NCI-H460 (cell line): ENCODE measurements around the gene INTS6. TPM values are rescaled to one million over a fixed set of nuclear protein-coding genes. Genes with fewer than 3 reads are reported as not detected.

ENCODE experiments used
- DNase-seq: peaks from one replicate; pipeline ENCODE4 v3.0.0-alpha.2; 2016; ENCODE audit warnings: low read depth; ENCODE audit errors: extremely low read depth
- total RNA-seq: library from RNA; depleted of rRNA; stranded (reverse); fragments of >200 nt; shearing (Covaris generic); gene quantifications from 2 replicates; pipeline ENCODE4 v1.2.3, GENCODE V29; 2014

INTS6 gene
- total RNA-seq, 1 experiment from 2014 or later: 75.1 TPM

GRCh38 chr13:51355217-51355616, 97.6 kb downstream of the INTS6 start:
- DNase-seq: no peak

GRCh38 chr13:51349016-51349415, 103.8 kb downstream of the INTS6 start:
- DNase-seq: no peak

DNA sequence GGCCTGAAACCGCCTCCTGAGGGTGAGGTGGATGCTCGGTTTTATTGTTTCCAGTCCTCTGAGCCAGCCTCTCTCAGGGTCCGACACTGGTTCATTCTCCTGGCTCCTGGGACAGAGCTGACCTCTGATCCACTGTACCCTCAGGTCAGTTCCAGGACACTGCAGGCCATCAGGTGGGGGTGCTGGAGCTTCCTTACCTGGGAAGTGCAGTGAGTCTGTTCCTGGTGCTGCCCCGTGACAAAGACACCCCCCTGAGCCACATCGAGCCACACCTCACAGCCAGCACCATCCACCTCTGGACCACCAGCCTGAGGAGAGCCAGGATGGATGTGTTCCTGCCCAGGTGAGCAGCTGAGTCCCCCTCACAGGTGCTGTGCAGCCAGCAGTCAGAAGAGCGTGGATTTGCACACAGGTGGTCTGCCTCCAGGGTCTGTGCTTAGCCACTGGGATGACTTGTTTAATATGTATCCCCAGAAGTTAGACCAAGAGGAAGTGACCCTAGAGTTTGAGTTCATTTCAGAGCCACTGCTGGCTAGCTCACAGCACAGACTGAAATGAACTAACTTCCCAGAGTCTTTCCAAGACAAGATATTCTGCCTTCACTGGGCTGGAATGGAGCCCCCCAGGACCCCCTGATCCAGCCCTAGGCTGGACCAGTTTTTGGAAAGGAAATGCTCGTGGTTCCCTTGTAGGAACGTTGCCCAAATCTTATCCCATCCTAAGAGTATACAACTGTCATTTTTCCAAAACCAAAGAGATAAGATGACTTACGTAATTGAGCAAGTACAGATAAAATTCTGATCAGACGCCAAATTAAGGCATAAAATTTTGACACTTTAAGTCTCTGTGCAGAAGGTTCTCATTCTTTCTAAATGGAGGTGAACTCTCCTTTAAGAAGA, 104.5 kb downstream of the INTS6 start:
- no peak for DNase-seq

- no peak for DNase-seq
These were observed 105.7 kb downstream of the INTS6 start for GRCh38 chr13:51347099-51347498.

DNA sequence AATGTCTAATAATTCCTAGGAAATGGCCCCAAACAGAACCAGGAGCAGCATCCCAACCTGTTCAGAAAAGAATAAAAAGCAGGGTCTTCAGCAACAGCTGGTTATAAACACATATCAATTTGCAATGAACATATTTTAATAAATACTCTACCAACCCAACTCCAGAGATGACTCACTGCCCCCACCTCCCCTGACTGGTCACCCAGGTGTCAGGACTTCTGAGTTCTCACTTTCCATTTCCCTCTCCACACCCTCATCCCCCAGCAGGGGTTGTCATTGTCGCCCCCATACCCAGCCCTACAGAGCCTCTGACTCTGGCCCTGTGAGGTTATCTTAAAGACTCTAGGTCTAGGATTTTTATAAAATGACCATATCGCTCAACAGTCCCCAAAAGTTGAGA, 106.4 kb downstream of the INTS6 start:
- DNase-seq: no peak

GRCh38 chr13:51343475-51343874, 109.4 kb downstream of the INTS6 start:
- no peak for DNase-seq

- DNase-seq: no peak
These were observed 110.1 kb downstream of the INTS6 start for GRCh38 chr13:51342706-51343105.

DNA sequence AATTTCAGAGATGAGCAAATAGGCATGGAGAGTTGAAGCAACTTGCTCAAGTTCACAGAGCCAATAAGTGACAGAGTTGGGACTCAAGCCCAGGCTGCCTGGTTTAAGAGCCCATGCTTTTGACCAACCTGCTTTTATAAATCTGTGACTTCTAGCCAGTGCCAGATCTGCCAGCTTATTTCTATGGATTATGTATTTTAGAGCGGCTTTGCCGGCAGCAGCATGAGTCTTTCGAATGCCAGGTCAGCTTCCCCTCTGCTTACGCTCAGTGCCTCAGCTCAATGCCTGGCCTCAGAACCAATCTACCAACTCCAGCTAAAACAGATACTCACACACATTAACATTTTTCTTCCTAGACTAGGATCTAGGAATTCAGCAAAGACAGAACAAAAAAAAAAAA, 111.0 kb downstream of the INTS6 start:
- no peak for DNase-seq

GRCh38 chr13:51341232-51341631, 111.6 kb downstream of the INTS6 start:
- DNase-seq: no peak

DNA sequence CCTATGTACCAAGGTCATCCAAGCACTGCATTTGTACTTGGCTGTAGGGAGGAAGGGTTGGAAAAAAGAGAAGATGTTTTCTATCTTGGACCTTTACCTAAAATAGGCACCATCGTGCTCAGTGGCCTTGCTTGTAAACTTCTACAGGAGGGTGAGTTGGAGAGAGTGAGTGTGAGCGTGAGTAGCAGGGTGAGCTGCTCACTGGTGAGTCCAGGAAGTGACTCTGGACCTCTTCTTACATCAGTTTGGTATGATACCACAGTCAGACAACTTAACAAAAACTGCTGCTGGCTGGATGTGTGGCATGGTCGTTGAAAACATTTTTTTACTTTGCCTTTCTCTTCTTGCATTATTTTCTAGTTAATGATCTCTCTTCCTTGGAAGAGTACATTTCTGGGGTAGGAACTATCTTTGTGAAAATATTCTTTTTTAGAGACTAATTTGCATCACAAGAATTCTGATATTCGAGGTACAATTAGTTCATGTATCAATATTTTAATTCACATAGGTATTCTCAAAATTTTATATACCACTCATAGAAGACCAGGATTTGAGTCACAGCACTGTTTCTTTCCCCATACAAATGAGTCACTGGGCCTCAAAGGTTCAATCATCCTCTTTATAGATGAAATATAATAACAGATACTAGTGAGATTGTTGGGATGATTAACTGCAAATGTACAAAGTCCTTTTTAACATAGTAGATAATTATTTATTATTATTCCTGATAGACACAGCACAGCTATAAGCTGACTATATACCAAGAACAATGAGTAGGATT, 112.7 kb downstream of the INTS6 start:
- DNase-seq: no peak

- DNase-seq: no peak
These were observed 113.5 kb downstream of the INTS6 start, which contains the start of gene SERPINE3 for GRCh38 chr13:51339354-51339753. TSS of gene SERPINE3 (plus strand) at chr13:51339691. CDS start at chr13:51341092, 1,401 bp downstream.

DNA sequence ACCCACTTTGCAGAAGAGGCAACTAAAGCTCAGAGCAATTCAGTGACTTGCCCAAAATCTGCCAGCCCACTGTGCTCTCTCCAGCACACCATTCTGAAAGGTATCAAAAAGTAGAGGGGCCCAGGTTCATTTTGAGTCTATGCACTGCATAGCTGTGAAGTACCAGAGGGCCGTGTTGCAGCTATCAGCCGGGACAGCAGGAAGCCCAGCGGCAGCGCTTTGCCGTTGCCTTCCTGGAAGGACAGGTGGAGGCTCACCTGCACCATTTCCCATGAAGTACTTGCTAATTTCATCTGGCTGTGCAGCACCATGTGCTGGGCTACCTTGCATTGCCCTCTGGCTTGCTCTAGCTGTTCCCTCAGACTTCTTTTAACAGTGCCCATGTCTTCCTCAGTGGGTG, 116.1 kb downstream of the INTS6 start:
- DNase-seq: no peak

GRCh38 chr13:51333826-51334225, 119.0 kb downstream of the INTS6 start:
- DNase-seq: no peak

DNA sequence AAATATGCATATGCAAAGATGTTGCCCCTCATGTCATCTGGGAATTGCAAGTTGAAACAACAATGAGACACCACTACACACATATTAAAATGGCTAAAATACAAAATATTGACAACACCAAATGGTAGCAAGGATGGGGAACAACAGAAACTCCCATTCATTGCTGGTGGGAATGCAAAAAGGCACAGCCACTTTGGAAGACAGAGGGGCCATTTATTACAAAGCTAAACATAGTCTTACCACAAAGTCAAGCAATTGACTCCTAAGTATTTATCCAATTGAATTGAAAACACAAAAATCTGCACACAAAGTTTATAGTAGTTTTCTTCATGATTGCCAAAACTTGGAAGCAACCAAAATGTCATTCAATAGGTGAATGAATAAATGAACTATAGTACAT, 119.4 kb downstream of the INTS6 start:
- DNase-seq: no peak

DNA sequence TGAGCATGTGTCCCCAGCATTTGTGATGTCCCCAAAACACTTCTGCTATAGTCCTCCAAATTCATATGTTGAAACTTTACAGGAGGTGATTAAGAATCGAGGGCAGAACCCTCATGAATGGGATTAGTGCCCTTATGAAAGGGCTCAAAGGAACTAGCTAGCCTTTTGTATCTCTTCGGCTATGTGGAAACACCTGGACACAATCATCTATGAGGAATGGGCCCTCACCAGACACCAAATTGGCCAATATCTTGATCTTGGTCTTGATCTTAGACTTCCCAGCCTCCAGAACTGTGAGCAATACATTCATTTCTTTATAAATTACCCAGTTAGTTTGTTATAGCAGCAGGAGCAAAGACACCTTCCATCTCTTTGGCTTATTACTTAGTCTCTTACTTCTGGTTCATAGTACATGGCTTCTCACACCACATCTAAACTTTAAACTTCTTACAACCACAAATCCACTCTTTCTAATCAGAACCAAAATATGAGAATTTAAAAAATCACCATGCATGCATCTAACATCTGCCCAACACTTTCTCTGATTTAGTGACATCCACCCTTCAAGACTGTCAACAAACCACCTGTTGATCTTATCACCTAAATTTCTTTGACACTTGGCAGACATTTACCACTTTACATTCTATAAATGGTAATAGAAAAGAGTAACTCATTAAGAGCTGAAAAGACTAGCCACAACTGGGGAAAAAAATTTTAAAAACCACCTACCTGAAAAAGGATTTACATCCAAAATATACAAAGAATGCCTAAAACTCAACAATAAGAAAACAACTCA, 120.1 kb downstream of the INTS6 start:
- DNase-seq: no peak

- no peak for DNase-seq
These were observed 121.4 kb downstream of the INTS6 start for GRCh38 chr13:51331354-51331861.

GRCh38 chr13:51330791-51331190, 122.0 kb downstream of the INTS6 start:
- DNase-seq: no peak

- DNase-seq: no peak
These were observed 123.2 kb downstream of the INTS6 start for GRCh38 chr13:51329606-51330005.

DNA sequence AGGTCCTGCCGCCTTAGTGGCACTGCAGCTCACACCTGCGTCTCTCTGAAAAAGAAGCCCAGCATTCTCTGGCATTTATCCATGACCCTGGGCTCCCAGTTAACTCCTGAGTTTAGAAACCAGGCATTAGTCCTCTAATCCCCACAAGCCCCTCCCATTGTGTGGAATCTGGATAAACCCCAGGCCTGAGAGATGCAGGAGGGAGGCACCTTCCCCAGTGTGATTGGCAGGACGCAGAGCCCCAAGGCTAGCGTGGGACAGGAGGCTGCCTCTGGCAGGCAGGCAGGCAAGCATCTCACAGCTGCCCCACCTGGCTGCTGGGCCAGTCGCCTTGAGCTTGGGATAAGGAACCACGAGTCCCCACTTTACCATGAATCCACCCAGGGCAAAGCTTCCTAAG, 124.3 kb downstream of the INTS6 start:
- no peak for DNase-seq

GRCh38 chr13:51327961-51328360, 124.9 kb downstream of the INTS6 start:
- DNase-seq: no peak

DNA sequence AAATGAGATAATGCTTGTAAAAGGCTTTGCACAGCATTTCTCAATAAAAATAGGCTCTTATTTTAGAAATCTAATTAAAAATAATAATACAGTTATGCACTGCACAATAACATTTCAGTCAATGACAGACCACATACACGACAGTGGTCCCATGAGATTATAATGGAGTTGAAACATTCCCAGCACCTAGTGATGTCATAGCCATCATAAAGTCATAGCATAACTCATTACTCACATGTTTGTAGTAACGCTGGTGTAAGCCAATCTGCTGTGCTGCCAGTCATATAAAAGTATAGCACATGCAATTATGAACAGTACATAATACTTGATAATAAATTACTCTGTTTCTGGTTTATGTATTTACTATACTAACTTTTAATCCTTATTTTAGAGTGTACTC, 126.1 kb downstream of the INTS6 start:
- no peak for DNase-seq
